HEK293T (cell line): ENCODE results near the gene UGT1A5.

Source experiments
- ELF4 ChIP-seq: fragments of 450-650 bp; IDR thresholded peaks from 2 replicates; pipeline ENCODE4 v1.6.1; 2017; ENCODE audit warnings: antibody characterized with exemption
- FOXA1 ChIP-seq: fragments of 450-650 bp; IDR thresholded peaks from 2 replicates; pipeline ENCODE4 v1.6.1; 2016; ENCODE audit warnings: mild to moderate bottlenecking
- FOXM1 ChIP-seq: fragments of 450-650 bp; IDR thresholded peaks from 2 replicates; pipeline ENCODE4 v1.6.1; 2017; ENCODE audit warnings: mild to moderate bottlenecking, borderline replicate concordance
- SP1 ChIP-seq: fragments of 450-650 bp; IDR thresholded peaks from 2 replicates; pipeline ENCODE4 v1.6.1; 2017
- TF ChIP-seq, protein P1 (sequence below): fragments of 450-650 bp; IDR thresholded peaks from 2 replicates; pipeline ENCODE4 v1.6.1; 2016

DNA sequence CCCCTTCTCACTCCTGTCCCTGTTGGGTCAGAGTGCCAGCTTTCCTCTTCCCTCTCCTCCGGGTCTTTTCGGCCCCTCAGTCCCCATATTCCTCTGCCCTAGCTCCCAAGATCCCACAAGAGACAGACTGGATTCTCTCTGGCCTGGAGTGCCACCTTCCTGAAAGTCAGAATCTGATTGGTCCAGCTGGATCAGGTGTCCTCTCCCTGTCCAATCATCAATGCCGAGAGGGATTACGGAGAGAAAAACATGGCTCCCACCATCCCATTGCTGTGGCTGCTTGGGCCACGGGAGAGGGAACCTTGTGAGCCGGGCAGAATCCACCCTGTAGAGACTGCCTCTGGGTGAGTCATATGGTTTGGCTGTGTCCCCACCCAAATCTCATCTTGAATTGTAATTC lies 62.7 kb downstream of the UGT1A5 start:
- TF ChIP-seq SP1 (no peak), FOXM1 (no peak), FOXA1 (no peak), ELF4 (no peak)
- TF ChIP-seq, protein P1, sequence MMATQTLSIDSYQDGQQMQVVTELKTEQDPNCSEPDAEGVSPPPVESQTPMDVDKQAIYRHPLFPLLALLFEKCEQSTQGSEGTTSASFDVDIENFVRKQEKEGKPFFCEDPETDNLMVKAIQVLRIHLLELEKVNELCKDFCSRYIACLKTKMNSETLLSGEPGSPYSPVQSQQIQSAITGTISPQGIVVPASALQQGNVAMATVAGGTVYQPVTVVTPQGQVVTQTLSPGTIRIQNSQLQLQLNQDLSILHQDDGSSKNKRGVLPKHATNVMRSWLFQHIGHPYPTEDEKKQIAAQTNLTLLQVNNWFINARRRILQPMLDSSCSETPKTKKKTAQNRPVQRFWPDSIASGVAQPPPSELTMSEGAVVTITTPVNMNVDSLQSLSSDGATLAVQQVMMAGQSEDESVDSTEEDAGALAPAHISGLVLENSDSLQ, result no peak
